Uterus (tissue), 4 donors: ENCODE data around the gene IQCE. TPM values are rescaled to one million over a fixed set of nuclear protein-coding genes. Genes with fewer than 3 reads are reported as not detected.

ENCODE experiments used
- DNase-seq, 2 donors: peaks; one replicate each; pipeline ENCODE4 v3.0.0-alpha.2; 2019 to 2020
- H3K27ac ChIP-seq, 2 donors: fragments of 200-600 bp; sonication (generic); 1 replicate in 1 of 2; 2 replicates in 1 of 2; pipeline ENCODE4 v1.5.1; 2016 to 2018
- H3K27me3 ChIP-seq, 2 donors: fragments of 200-600 bp; sonication (generic); one replicate each; pipeline ENCODE4 v1.5.1; 2018 to 2019; ENCODE audit warnings: control low read depth in 1 of 2
- H3K36me3 ChIP-seq, 2 donors: fragments of 200-600 bp; sonication (generic); one replicate each; pipeline ENCODE4 v1.5.1; 2019; ENCODE audit warnings: control low read depth in 1 of 2
- H3K4me1 ChIP-seq, 2 donors: fragments of 200-600 bp; sonication (generic); one replicate each; pipeline ENCODE4 v1.5.1; 2018 to 2019; ENCODE audit warnings: control low read depth in 1 of 2
- H3K4me3 ChIP-seq, 2 donors: fragments of 200-600 bp; sonication (generic); 1 replicate in 1 of 2; 2 replicates in 1 of 2; pipeline ENCODE4 v1.5.1; 2018 to 2019; ENCODE audit warnings: mild to moderate bottlenecking in 1 of 2
- H3K9me3 ChIP-seq, 2 donors: fragments of 200-600 bp; sonication (generic); one replicate each; pipeline ENCODE4 v1.5.1; 2019; ENCODE audit warnings: control low read depth in 1 of 2
- POLR2A ChIP-seq, 2 donors: fragments of 450-650 bp; IDR thresholded peaks; one replicate each; pipeline ENCODE4 v1.6.1; 2016; ENCODE audit warnings: antibody characterized with exemption in 2 of 2, mild to moderate bottlenecking in 1 of 2, moderate library complexity in 1 of 2
- intact Hi-C: fragments of 100-400 bp; cut with DNase I; formaldehyde crosslinking; loops from one replicate; pipeline ENCODE4 v1.15.1; 2023; ENCODE audit warnings: low total_unique reads
- total RNA-seq, 4 donors: library from RNA; depleted of rRNA in 3 of 4; stranded (reverse); fragments of >200 nt in 3 of 4; gene quantifications; one replicate each; pipeline versions ENCODE4 v1.1.0 to v1.2.4, GENCODE V29; 2014 to 2023
- TF ChIP-seq, protein P1 (sequence below), 4 experiments: fragments of 200-600 bp in 2 of 4; fragments of 450-650 bp in 2 of 4; sonication (generic) in 2 of 4; IDR thresholded peaks; one replicate each; pipeline ENCODE4 v1.5.1; 2016 to 2019; ENCODE audit warnings: antibody characterized with exemption in 4 of 4, mild to moderate bottlenecking in 2 of 4, moderate library complexity in 1 of 4
- donor health status: DM: yes; HTN: yes; CAD: no.

IQCE gene
- total RNA-seq, 4 donors from 2014 or later: 6.8 to 28.0 (median 16.9) TPM

DNA sequence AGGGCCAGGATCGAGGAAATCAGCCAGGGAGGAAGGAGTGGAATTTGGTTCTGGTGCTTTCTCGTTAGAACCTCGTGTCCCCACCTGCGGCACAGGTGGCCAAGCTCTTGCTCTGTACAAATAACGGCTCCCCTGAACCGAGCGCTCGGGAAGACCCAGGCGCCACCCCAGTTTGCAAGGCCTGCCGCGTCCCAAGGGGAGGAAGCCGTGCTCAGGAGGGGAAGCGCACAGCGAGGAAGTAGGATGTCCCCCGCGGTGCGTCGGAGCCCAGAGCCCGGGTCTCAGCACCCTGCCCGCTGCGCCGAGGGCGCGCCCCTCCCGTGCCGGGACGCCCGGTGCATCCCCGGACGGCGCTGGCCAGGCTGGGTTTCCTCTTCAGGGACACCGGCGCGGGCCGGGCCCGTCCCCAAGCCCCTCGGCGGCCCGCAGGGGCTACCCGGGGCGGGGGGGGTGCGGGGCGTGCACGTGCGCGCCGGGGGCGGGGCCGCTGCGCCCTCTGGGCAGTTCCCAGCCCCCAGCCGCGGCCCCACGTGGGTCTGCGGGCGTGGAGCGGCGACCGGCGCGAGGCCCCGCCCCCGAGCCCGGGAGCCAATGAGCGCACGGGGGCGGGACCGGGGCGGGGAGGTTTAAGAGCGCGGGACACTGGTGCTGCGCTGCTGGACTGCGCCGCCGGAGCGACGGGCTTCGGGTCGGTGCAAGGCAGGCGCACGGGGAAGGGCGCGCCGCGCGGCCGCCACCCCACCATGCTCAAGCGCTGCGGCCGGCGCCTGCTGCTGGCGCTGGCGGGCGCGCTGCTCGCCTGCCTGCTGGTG is 39.5 kb upstream of the IQCE start, which contains the start of gene LFNG:
TSS of gene LFNG (plus strand) at position 656 of the 812 bp plus-strand sequence. CDS start at position 744, 88 bp downstream.
- peaks cover 0 to 19% of the 10 kb centered on the region in 2 donors for H3K4me1 ChIP-seq
- H3K27me3 ChIP-seq: peaks cover 0 to 10% of the 10 kb centered on the region in 2 donors
- no peaks in the 10 kb centered on the region for H3K9me3 ChIP-seq
- no peaks in the 10 kb centered on the region for H3K36me3 ChIP-seq
- H3K4me3 ChIP-seq: peak within 1 kb of the TSS; percentile 32 to 51
- intact Hi-C loops: no loop called here
- peak; percentile 76 to 85 for DNase-seq
- H3K27ac ChIP-seq: peak within 1 kb of the TSS; percentile 56 to 67
- peak; percentile 97 to 98 for TF ChIP-seq POLR2A (IDR thresholded peaks at IDR 0.05)
- TF ChIP-seq, protein P1, sequence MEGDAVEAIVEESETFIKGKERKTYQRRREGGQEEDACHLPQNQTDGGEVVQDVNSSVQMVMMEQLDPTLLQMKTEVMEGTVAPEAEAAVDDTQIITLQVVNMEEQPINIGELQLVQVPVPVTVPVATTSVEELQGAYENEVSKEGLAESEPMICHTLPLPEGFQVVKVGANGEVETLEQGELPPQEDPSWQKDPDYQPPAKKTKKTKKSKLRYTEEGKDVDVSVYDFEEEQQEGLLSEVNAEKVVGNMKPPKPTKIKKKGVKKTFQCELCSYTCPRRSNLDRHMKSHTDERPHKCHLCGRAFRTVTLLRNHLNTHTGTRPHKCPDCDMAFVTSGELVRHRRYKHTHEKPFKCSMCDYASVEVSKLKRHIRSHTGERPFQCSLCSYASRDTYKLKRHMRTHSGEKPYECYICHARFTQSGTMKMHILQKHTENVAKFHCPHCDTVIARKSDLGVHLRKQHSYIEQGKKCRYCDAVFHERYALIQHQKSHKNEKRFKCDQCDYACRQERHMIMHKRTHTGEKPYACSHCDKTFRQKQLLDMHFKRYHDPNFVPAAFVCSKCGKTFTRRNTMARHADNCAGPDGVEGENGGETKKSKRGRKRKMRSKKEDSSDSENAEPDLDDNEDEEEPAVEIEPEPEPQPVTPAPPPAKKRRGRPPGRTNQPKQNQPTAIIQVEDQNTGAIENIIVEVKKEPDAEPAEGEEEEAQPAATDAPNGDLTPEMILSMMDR (IDR thresholded peaks at IDR 0.05): peak in 1 of 4 experiments; percentile 44

DNA sequence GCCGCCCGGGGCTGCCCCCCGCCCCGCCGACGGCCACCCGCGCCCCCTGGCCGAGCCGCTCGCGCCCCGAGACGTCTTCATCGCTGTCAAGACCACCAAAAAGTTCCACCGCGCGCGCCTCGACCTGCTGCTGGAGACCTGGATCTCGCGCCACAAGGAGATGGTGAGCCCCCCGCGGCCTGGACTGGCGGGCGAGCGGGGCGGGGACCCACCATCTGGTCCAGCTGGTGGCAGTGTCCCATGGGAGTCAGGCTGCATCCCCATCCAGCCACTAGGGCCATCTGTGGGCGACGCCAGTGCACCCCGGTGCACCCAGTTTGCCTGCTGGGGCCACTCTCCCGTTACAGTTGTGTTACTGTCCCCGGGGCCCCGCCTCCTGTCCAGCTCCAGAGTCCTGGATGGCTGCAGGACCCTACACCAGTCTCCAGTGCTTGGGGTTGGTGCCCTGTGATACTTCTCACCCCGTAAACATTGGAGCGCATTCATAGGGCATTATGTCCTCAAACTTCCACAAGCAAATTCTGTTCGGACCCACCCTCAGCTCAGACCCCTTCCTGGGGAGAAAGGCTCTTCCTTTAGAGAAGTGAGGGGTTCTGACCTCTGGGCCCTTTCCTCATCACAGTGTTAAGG is 38.5 kb upstream of the IQCE start:
- intact Hi-C loops: no loop called here
- peak overlapping the region; percentile 32 to 34 for H3K4me3 ChIP-seq
- H3K9me3 ChIP-seq: no peaks in the 10 kb centered on the region
- H3K27ac ChIP-seq: peak overlapping the region in 1 of 2 donors; percentile 67
- peaks cover 0 to 10% of the 10 kb centered on the region in 2 donors for H3K27me3 ChIP-seq
- TF ChIP-seq POLR2A (IDR thresholded peaks at IDR 0.05): no peak
- TF ChIP-seq, protein P1 (IDR thresholded peaks at IDR 0.05): no peak
- no peaks in the 10 kb centered on the region for H3K36me3 ChIP-seq
- DNase-seq: no peak
- peaks cover 0 to 19% of the 10 kb centered on the region in 2 donors for H3K4me1 ChIP-seq

GRCh38 chr7:2520761-2521290 is 38.0 kb upstream of the IQCE start:
- TF ChIP-seq POLR2A (IDR thresholded peaks at IDR 0.05): no peak
- TF ChIP-seq, protein P1 (IDR thresholded peaks at IDR 0.05): no peak
- Histone ChIP-seq H3K4me3 (peak overlapping the region; percentile 32 to 34), H3K27ac (peak overlapping the region; percentile 12 to 67), H3K4me1 (peaks cover 0 to 19% of the 10 kb centered on the region in 2 donors), H3K36me3 (no peaks in the 10 kb centered on the region), H3K27me3 (peaks cover 0 to 10% of the 10 kb centered on the region in 2 donors), H3K9me3 (no peaks in the 10 kb centered on the region)
- no peak for DNase-seq
- intact Hi-C loops: no loop called here

DNA sequence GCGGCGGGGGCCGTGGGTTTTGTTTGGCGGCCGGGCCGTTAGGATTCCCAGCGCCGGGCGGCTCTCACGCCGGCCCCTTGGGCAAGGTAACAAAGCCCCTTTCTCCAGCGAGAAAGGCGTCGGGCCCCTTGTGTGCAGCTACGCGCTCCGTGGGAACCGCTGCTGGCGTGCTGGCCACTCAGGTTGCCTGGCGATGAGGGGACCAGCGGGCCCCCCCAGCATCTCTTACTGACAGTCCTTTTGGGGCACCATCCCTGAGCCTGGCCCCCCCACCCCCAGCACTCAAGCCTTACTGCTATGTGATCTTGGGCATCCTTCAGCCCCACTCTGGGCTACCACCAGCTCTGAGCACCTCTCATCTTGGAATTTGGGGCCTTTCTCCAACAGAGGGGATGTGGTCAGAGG is 37.4 kb upstream of the IQCE start:
- TF ChIP-seq POLR2A (IDR thresholded peaks at IDR 0.05): no peak
- TF ChIP-seq, protein P1 (IDR thresholded peaks at IDR 0.05): no peak
- Histone ChIP-seq H3K9me3 (no peaks in the 10 kb centered on the region), H3K27me3 (peaks cover 0 to 10% of the 10 kb centered on the region in 2 donors), H3K36me3 (no peaks in the 10 kb centered on the region), H3K27ac (peak overlapping the region; percentile 12 to 67), H3K4me1 (peaks cover 0 to 19% of the 10 kb centered on the region in 2 donors), H3K4me3 (peak overlapping the region; percentile 3 to 32)
- DNase-seq: no peak
- intact Hi-C loops: no loop called here
